ENCODE measurements around the gene MTRFR. TPM values are rescaled to one million over a fixed set of nuclear protein-coding genes. Genes with fewer than 3 reads are reported as not detected.

Gene MTRFR
- total RNA-seq, 1 experiment from 2014 or later = 19.8 TPM

DNA sequence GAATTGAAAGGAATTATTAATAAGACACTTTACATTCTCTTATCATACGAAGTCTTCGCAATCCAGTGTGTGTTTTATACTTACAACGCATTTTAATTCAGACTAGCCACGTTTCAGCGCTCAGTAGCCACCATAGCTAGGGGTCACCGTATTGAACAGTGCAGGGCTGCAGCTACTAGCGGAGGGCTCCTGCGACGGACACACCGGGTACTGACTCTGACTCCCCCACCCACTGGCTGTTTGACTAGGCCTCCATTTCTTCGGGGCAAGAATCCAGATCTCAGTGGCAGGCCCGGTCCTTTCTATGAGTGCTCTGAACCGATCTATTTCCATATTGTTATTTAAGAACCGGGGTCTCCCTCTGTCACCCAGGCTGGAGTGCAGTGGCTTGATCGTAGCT, 39.9 kb downstream of the MTRFR start:
- H3K4me3 ChIP-seq = peak overlapping the region; percentile 95
- no peak for DNase-seq

DNA sequence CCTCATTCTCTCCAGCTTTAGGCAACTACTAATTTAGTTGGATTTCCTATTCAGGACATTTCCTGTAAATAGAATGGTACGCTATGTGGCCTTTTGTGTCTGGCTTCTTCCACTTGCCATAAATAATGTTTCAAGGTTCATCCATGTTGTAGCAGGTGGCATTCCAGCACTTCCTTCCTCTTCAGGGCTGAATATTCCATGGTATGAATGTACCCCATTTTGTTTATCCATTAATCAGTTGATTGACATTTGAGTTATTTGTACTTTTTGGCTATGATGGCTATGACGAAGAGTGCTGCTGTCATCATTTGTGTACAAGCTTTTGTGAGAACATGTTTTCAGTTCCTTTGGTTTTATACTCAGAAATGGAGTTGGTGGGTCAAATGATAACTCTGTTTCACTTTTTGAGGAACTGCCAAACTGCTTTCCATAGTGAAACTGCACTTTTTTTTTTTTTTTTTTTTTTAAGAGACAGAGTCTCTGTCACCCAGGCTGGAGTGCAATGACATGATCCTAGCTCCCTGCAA, 44.9 kb downstream of the MTRFR start:
- no peaks in the 10 kb centered on the region for H3K36me3 ChIP-seq
- H3K4me1 ChIP-seq = no peaks in the 10 kb centered on the region
- no peak overlapping the region for H3K27ac ChIP-seq
- no peaks in the 10 kb centered on the region for H3K27me3 ChIP-seq
- no peak overlapping the region for H3K4me3 ChIP-seq
- no peaks in the 10 kb centered on the region; the same call in 1 of the 2 replicates for H3K9me3 ChIP-seq (replicated peaks)
- no peak for DNase-seq

More for the DNA sequence above, 39.9 kb downstream of the MTRFR start:
- Histone ChIP-seq H3K4me1 (peaks cover 14% of the 10 kb centered on the region), H3K27me3 (no peaks in the 10 kb centered on the region), H3K36me3 (no peaks in the 10 kb centered on the region), H3K9me3 (replicated peaks) (no peaks in the 10 kb centered on the region; the same call in 1 of the 2 replicates), H3K27ac (peak overlapping the region; percentile 66)

DNA sequence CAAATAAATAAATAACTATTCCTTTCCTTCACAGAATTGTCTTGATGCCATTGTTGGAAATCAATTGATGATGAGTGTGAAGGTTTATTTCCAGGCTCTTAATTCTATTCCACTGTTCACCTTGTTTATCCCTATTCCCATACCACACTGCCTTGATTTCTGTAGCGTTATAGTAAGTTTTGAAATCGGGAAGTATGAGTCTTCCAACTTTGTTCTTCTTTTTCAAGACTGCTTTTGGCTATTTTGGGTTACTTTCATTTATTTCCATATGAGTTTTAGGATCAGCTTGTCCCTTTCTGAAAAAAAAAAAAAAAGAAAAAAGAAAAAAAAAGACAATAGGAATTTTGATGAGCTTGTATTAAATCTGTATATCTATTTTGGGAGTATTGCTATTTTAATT, 47.7 kb downstream of the MTRFR start:
- no peaks in the 10 kb centered on the region for H3K4me1 ChIP-seq
- no peak for DNase-seq
- H3K9me3 ChIP-seq (replicated peaks) = no peaks in the 10 kb centered on the region; the same call in 1 of the 2 replicates
- H3K36me3 ChIP-seq = no peaks in the 10 kb centered on the region
- H3K27me3 ChIP-seq = no peaks in the 10 kb centered on the region
- no peak overlapping the region for H3K4me3 ChIP-seq
- H3K27ac ChIP-seq = no peak overlapping the region

DNA sequence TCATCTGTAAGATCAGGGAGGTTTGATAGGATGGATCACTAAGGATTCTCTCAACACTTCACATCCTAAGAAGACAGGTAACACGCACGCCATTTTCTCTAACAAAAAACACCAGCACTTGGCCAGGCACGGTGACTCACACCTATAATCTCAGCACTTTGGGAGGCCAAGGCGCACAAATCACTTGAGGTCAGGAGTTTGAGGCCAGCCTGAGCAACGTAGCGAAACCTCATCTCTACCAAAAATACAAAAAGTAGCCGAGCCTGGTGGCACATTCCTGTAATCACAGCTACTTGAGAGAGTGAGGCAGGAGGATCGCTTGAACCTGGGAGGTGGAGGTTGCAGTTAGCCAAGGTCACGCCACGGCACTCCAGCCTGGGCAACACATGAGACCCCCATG, 48.9 kb downstream of the MTRFR start:
- no peak for DNase-seq
- H3K4me3 ChIP-seq = no peak overlapping the region
- H3K9me3 ChIP-seq (replicated peaks) = no peaks in the 10 kb centered on the region; the same call in 1 of the 2 replicates
- H3K4me1 ChIP-seq = no peaks in the 10 kb centered on the region
- H3K36me3 ChIP-seq = no peaks in the 10 kb centered on the region
- H3K27ac ChIP-seq = no peak overlapping the region
- H3K27me3 ChIP-seq = no peaks in the 10 kb centered on the region

DNA sequence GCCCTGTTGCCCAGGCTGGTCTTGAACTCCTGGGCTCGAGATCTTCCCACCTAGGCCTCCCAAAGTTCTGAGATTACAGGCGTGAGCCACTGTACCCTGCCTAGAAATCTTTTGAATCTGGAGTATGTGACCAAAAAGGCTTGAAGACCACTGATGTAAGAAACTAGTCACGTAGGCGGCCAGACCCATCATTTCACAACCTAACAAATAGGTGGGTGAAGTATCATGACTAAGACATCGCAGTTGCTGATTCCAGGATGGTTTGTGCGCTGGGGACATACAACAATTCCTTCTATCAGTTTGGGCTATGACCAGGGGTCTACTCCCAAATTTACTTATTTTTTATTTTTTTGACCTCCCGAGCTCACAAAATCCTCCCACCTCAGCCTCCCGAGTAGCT, 50.2 kb downstream of the MTRFR start:
- Histone ChIP-seq H3K9me3 (replicated peaks) (no peaks in the 10 kb centered on the region), H3K4me3 (no peak overlapping the region), H3K27ac (no peak overlapping the region), H3K4me1 (peaks cover under 1% of the 10 kb centered on the region; the same call in 1 of the 2 replicates), H3K36me3 (no peaks in the 10 kb centered on the region), H3K27me3 (no peaks in the 10 kb centered on the region)
- no peak for DNase-seq

DNA sequence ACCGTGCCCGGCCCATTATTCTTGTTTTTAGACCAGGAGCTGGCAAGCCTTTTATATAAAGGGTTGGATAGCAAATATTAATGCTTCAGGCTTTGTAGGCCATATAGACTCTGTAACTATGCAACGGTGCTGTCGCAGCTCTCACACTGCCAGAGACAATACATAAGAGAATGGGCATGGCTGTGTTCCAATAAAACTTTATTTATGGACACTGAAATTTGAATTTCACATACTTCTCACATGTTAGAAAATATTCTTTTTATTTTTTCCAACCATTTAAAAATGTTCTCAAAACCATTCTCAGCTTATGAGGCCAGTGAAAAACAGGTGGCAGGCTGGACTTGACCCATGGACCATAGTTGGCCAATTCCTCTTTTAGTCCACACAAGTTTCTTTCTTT, 51.4 kb downstream of the MTRFR start:
- no peaks in the 10 kb centered on the region for H3K9me3 ChIP-seq (replicated peaks)
- no peak overlapping the region for H3K4me3 ChIP-seq
- H3K36me3 ChIP-seq = 0 out of 2 replicates have a peak, but pooled peaks cover 3% of the 10 kb centered on the region
- no peak for DNase-seq
- H3K4me1 ChIP-seq = peaks cover 11% of the 10 kb centered on the region
- no peak overlapping the region for H3K27ac ChIP-seq
- no peaks in the 10 kb centered on the region for H3K27me3 ChIP-seq

DNA sequence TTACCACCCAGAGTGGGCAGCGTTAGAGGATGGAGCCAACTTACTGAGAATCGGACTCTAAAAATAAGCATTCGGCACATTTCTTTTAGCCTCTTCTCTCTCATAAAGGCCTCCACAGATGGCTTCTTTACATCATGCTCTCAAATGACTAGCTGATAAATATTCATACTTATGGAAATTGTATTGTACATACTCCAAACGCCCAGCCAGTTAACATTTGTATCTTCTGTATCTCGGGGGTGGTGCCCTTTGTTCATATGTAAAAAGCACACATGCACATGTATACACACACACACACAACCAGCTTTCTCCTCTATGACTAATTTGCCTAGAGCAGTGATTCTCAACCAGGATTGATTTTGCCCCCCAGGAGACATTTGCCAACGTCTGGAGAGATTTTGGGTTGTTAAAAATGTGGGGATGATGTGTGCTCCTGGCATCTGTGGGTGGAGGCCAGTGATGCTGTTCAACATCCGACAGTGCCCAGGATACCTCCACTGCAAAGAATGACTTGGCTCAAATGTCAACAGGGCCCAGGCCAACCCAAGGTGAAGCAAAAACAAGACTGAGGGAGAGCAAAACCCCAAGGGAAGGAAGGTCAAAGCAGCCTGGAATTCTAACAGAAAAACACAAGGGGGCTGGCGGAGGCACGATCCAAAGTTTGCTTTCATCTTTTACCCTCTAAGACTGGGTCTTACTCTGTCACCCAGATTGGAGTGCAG, 53.6 kb downstream of the MTRFR start:
- DNase-seq = no peak
- Histone ChIP-seq H3K4me3 (no peak overlapping the region), H3K9me3 (replicated peaks) (no peaks in the 10 kb centered on the region), H3K36me3 (peaks cover 4% of the 10 kb centered on the region; the same call in 1 of the 2 replicates), H3K4me1 (peaks cover 11% of the 10 kb centered on the region), H3K27ac (no peak overlapping the region), H3K27me3 (no peaks in the 10 kb centered on the region)

DNA sequence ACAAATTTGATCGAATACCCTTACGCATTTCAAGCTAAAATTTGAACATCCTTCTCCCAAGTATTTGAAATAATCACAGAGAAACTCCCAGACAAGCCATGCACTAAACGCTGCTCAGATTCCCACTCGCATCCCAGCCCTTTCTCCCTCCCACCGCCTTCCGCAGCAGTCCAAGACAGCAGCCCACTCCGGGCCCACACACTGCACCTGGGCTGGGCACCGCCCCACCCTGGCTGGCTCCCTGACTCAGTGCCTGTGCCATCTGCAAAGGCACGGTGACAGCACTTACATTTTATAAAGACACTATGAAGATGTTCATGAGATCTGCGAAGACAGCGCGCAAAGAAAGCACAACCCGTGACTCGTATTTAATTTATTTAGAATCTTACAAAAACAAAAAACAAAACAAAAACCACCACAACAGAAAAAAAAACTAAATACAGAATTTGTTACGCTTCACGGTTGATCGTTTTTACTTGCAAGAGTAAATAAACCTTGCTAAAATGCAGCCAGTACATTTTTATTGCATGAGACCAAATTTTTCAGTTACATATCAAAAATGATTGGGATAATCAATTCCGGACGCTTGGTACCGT, 55.6 kb downstream of the MTRFR start:
- H3K4me3 ChIP-seq = no peak overlapping the region
- H3K27ac ChIP-seq = peak overlapping the region; percentile 62; the same call in 1 of the 2 replicates
- peaks cover 13% of the 10 kb centered on the region for H3K36me3 ChIP-seq
- no peaks in the 10 kb centered on the region for H3K27me3 ChIP-seq
- H3K9me3 ChIP-seq (replicated peaks) = no peaks in the 10 kb centered on the region
- H3K4me1 ChIP-seq = peaks cover 11% of the 10 kb centered on the region
- no peak for DNase-seq

DNA sequence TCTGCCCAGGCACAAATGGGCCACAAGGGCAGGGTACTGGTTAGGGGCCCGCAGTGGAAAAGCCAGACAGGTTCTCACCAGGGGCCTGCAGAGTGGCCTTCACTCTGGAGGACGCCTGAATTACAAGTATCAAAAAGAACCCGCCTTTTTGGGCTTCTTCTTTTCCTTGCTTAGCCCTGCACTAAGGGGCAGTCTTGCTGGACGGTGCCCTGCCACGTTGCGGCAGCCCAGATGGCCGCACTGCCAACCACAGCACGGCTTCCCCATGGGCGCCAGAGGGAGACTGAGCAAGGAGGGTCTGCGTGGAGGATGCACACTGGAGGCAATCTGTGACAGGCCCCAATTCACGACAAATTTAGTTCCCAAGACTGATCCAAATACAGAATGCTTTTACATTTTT, 56.7 kb downstream of the MTRFR start:
- no peaks in the 10 kb centered on the region for H3K27me3 ChIP-seq
- DNase-seq = no peak
- H3K36me3 ChIP-seq = peaks cover 21% of the 10 kb centered on the region
- H3K27ac ChIP-seq = peak overlapping the region; percentile 62; the same call in 1 of the 2 replicates
- no peaks in the 10 kb centered on the region for H3K9me3 ChIP-seq (replicated peaks)
- peaks cover 11% of the 10 kb centered on the region for H3K4me1 ChIP-seq
- no peak overlapping the region for H3K4me3 ChIP-seq

DNA sequence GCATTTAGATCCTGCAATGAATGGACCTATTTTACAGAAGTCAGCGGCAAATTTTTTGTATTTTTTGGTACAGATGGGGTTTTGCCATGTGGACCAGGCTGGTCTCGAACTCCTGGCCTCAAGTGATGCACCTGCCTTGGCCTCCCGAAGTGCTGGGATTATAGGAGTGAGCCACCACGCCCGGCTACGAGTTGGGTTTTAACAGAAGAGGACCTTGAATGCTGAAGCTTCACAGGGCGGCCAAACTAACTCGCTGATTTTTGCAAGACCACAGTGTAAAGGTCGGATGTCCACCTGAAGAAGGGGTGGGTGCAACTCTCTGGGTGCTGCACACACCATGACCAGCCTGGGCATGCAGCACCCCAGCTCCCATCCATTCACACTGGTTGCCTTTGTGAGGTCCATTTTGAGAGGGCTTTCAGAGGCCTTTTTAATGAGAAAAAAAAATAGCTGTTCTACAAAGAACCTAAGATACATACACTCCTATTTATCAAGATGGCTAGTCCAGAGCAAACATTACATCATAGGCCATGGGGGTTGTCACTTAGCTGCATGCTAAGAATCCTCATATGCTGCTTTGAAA, 60.0 kb downstream of the MTRFR start:
- peaks cover 43% of the 10 kb centered on the region for H3K36me3 ChIP-seq
- H3K4me3 ChIP-seq = no peak overlapping the region

DNA sequence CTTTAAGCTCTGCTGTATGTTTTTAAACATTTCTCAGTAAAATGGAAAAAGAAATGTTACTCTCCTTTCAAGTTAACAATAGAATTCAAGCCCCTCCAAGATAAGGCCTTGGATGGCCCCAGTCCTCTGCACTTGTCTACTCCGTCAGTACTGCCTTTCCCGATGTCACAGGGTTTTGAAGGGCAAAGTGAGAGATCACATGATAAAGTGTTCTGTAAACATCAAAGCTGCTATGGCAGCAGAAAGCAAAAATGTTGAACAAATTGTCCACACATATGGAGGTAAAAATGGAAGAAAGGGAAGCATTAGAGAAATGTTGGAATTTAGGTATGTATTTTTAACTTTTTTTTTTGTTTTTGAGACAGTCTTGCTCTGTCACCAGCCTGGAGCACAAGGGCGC, 71.9 kb downstream of the MTRFR start:
- Histone ChIP-seq H3K27ac (no peak overlapping the region), H3K9me3 (replicated peaks) (no peaks in the 10 kb centered on the region), H3K4me1 (no peaks in the 10 kb centered on the region), H3K36me3 (peaks cover 69% of the 10 kb centered on the region), H3K4me3 (no peak overlapping the region), H3K27me3 (no peaks in the 10 kb centered on the region)
- no peak for DNase-seq

More for the DNA sequence above, 60.0 kb downstream of the MTRFR start:
- Histone ChIP-seq H3K9me3 (replicated peaks) (no peaks in the 10 kb centered on the region), H3K27ac (no peak overlapping the region), H3K27me3 (no peaks in the 10 kb centered on the region), H3K4me1 (peaks cover 11% of the 10 kb centered on the region)
- DNase-seq = no peak

DNA sequence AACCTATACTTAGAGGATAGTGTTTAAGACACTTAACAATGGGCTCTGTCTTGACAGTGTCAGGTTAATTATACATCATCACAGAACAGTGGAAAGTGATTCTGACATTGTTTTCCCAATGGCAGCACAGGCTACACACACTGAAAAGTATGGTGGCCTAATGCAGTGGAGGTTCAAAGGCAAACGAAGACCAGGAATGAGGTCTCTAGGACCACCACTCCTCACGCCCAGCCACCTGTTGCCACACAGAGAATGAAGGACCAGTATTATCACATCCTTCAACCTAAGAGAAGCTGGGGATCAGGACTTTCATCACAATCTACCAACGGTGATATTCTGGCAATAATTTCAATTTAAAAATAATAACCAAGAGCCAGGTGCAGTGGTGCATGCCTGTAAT, 73.0 kb downstream of the MTRFR start:
- Histone ChIP-seq H3K27me3 (no peaks in the 10 kb centered on the region), H3K36me3 (peaks cover 70% of the 10 kb centered on the region), H3K9me3 (replicated peaks) (no peaks in the 10 kb centered on the region), H3K4me1 (no peaks in the 10 kb centered on the region), H3K4me3 (no peak overlapping the region), H3K27ac (no peak overlapping the region)
- no peak for DNase-seq
